Measurements from ENCODE around the gene TTC7B.

TTC7B gene

DNA sequence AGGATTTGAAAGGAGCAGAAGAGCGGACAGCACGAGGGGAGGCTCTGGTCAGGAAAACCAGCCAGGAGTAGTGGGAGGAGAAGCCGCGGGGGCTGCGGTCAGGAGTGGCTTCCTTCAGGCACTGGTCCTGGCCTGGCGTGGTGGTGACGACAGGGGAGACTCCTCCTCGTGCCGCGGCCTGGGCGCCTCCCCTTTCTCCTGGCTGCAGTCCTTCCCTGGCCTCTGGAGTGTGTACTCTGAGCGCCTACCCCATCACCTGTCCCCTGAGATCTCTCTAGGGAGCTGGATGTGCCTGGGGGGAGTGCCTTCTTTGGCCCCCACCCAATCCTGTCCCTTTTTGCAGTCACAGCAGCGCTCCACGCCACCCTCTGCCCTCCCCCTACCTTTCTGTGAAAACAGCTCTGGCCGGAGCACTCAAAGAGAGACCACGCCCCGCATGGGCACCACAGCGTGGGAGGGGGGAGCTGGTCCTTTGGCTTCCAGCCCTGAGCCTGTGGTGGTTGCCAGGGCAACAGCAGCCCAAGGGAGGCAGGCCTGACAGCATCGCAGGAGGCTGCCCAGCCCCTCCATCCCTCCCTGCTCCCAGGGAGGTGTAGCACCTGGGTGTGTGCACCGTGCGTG, 293.5 kb downstream of the TTC7B start:
- TF ChIP-seq, protein P1, sequence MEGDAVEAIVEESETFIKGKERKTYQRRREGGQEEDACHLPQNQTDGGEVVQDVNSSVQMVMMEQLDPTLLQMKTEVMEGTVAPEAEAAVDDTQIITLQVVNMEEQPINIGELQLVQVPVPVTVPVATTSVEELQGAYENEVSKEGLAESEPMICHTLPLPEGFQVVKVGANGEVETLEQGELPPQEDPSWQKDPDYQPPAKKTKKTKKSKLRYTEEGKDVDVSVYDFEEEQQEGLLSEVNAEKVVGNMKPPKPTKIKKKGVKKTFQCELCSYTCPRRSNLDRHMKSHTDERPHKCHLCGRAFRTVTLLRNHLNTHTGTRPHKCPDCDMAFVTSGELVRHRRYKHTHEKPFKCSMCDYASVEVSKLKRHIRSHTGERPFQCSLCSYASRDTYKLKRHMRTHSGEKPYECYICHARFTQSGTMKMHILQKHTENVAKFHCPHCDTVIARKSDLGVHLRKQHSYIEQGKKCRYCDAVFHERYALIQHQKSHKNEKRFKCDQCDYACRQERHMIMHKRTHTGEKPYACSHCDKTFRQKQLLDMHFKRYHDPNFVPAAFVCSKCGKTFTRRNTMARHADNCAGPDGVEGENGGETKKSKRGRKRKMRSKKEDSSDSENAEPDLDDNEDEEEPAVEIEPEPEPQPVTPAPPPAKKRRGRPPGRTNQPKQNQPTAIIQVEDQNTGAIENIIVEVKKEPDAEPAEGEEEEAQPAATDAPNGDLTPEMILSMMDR (IDR thresholded peaks at IDR 0.05): no peak

- TF ChIP-seq, protein P1 (IDR thresholded peaks at IDR 0.05): no peak
These were observed 294.2 kb downstream of the TTC7B start for GRCh38 chr14:90521930-90522483.

GRCh38 chr14:90521084-90521929, 294.9 kb downstream of the TTC7B start:
- TF ChIP-seq, protein P1 (IDR thresholded peaks at IDR 0.05): no peak

- TF ChIP-seq, protein P1 (IDR thresholded peaks at IDR 0.05): no peak
These were observed 295.9 kb downstream of the TTC7B start for GRCh38 chr14:90520326-90520725.

DNA sequence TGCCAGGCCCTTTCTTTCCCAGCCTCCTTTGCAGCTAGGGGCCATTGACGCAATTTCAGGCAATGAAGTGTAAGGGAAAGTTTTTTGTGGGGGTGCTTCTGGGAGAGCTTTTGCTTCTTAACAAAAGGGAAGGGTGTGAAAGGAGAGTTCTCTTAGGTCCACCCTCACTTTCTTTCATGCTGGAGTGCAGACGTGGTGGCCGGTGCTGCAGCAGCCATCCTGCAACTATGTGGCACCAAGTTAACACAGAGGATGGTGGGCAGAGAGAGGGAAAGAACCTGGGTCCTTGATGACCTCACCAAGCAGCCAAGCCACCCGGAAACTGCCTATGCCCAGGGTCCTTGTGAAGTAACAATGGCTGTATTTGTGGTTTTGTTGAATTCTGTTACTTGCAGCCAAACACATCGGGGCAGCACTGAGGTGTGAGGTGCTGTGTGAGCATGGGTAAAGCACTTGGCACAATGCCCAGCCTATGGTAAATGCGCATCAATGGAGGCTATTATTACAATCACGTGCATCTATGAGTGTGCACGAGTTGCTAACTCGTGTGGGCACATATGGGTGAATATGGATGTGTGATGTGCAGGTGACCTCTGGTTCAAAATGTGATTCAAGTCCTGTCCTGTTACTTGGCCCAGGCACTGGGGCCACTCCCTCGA, 296.8 kb downstream of the TTC7B start:
- TF ChIP-seq, protein P1 (IDR thresholded peaks at IDR 0.05): no peak

GRCh38 chr14:90518941-90519256, 297.3 kb downstream of the TTC7B start:
- TF ChIP-seq, protein P1 (IDR thresholded peaks at IDR 0.05): peak; percentile 46

GRCh38 chr14:90518069-90518940, 297.9 kb downstream of the TTC7B start:
- TF ChIP-seq, protein P1 (IDR thresholded peaks at IDR 0.05): no peak

All from LNCAP (cell line).